Upper lobe of left lung (tissue), 6 donors: ENCODE results near the gene TPRA1. TPM values are rescaled to one million over a fixed set of nuclear protein-coding genes. Genes with fewer than 3 reads are reported as not detected.

Experiments
- ATAC-seq, 2 donors: fragments of 200-7000 bp; cut with Tn5 transposase; one replicate each; pipeline ENCODE4 v1.9.1; 2022; ENCODE audit warnings: mild to moderate bottlenecking in 2 of 2, moderate library complexity in 2 of 2; ENCODE audit not compliant: low FRiP score in 2 of 2
- DNase-seq, 2 donors: peaks; one replicate each; pipeline ENCODE4 v3.0.0-alpha.2; 2019 to 2020
- H3K27ac ChIP-seq, 4 donors: fragments of 200-600 bp; sonication (generic); one replicate each; pipeline ENCODE4 v1.5.1; 2016 to 2019
- H3K27me3 ChIP-seq, 4 donors: fragments of 200-600 bp; sonication (generic); one replicate each; pipeline ENCODE4 v1.5.1; 2017 to 2019
- H3K36me3 ChIP-seq, 4 donors: fragments of 200-600 bp; sonication (generic); one replicate each; pipeline ENCODE4 v1.5.1; 2016 to 2019
- H3K4me1 ChIP-seq, 4 donors: fragments of 200-600 bp; sonication (generic); one replicate each; pipeline ENCODE4 v1.5.1; 2018 to 2019
- H3K4me3 ChIP-seq, 4 donors: fragments of 200-600 bp; sonication (generic); one replicate each; pipeline ENCODE4 v1.5.1; 2017 to 2019; ENCODE audit warnings: mild to moderate bottlenecking in 2 of 4, moderate library complexity in 1 of 4
- H3K9me3 ChIP-seq, 4 donors: fragments of 200-600 bp; sonication (generic); one replicate each; pipeline ENCODE4 v1.5.1; 2018 to 2019
- EP300 ChIP-seq, 4 donors: sonication (generic); formaldehyde crosslinking; IDR thresholded peaks; one replicate each; pipeline ENCODE4 v1.5.1; 2017; ENCODE audit warnings: antibody characterized with exemption in 4 of 4, control low read depth in 2 of 4
- POLR2A ChIP-seq, 4 donors: fragments of 450-650 bp; IDR thresholded peaks; one replicate each; pipeline ENCODE4 v1.5.1; 2016 to 2017; ENCODE audit warnings: antibody characterized with exemption in 4 of 4, mild to moderate bottlenecking in 2 of 4
- POLR2AphosphoS5 ChIP-seq, 2 donors: sonication (generic); formaldehyde crosslinking; IDR thresholded peaks; one replicate each; pipeline ENCODE4 v1.5.1; 2017; ENCODE audit warnings: antibody characterized with exemption in 2 of 2
- WGBS, 2 donors: methylation state at CpG; one replicate each; pipeline ENCODE4 v1.1.5; 2017 to 2018; 5-methylcytosine and 5-hydroxymethylcytosine counted together
- total RNA-seq, 6 donors: library from RNA; depleted of rRNA in 4 of 6; stranded (reverse); fragments of >200 nt in 4 of 6; gene quantifications; one replicate each; pipeline versions ENCODE4 v1.1.0 to v1.2.1, GENCODE V29; 2016 to 2021
- TF ChIP-seq, protein P1 (sequence below), 6 experiments: fragments of 450-650 bp in 4 of 6; fragments of 200-600 bp in 2 of 6; sonication (generic) in 2 of 6; IDR thresholded peaks; one replicate each; pipeline ENCODE4 v1.5.1; 2016 to 2019; ENCODE audit warnings: antibody characterized with exemption in 6 of 6
- donor health status: DM: no; HTN: no; CAD: no; lungs with moderate emphysema.
- donor health status: DM: no; HTN: yes; CAD: no; lungs with severe emphysema.

TPRA1 gene
- total RNA-seq, 6 donors from 2014 or later = 16.8 to 44.4 (median 40.3) TPM

DNA sequence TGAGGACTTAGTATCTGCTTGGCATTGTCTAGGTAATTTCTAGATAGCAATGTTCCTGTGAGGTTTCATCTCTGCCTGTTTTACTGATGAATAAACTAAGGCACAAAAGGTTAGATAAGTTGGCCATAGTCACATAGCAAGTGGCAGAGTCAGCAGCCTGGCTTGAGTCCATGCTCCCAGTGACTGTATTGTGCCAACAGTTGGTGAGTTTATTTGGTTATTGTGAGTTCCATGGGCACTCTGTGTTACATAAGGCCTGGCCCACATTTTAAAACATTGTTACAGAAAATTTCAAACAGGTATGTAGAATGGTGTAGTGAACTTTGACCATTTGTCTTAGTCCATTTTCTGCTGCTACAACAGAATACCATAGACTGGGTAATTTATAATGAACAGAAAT, 22.9 kb upstream of the TPRA1 start:
- no peak for TF ChIP-seq EP300 (IDR thresholded peaks at IDR 0.05)
- no peak for TF ChIP-seq POLR2AphosphoS5 (IDR thresholded peaks at IDR 0.05)
- TF ChIP-seq, protein P1, sequence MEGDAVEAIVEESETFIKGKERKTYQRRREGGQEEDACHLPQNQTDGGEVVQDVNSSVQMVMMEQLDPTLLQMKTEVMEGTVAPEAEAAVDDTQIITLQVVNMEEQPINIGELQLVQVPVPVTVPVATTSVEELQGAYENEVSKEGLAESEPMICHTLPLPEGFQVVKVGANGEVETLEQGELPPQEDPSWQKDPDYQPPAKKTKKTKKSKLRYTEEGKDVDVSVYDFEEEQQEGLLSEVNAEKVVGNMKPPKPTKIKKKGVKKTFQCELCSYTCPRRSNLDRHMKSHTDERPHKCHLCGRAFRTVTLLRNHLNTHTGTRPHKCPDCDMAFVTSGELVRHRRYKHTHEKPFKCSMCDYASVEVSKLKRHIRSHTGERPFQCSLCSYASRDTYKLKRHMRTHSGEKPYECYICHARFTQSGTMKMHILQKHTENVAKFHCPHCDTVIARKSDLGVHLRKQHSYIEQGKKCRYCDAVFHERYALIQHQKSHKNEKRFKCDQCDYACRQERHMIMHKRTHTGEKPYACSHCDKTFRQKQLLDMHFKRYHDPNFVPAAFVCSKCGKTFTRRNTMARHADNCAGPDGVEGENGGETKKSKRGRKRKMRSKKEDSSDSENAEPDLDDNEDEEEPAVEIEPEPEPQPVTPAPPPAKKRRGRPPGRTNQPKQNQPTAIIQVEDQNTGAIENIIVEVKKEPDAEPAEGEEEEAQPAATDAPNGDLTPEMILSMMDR (IDR thresholded peaks at IDR 0.05) = no peak
- no peak for TF ChIP-seq POLR2A (IDR thresholded peaks at IDR 0.05)
- no peaks in the 10 kb centered on the region for H3K27me3 ChIP-seq
- H3K36me3 ChIP-seq = peaks cover 0 to 27% (median 18%) of the 10 kb centered on the region in 4 donors
- H3K4me3 ChIP-seq = no peak overlapping the region
- no peaks in the 10 kb centered on the region for H3K9me3 ChIP-seq
- DNase-seq = peak in 1 of 2 donors; percentile 45
- ATAC-seq = no peak
- no peak overlapping the region for H3K27ac ChIP-seq
- peaks cover 0 to 7% (median 5%) of the 10 kb centered on the region in 4 donors for H3K4me1 ChIP-seq

DNA sequence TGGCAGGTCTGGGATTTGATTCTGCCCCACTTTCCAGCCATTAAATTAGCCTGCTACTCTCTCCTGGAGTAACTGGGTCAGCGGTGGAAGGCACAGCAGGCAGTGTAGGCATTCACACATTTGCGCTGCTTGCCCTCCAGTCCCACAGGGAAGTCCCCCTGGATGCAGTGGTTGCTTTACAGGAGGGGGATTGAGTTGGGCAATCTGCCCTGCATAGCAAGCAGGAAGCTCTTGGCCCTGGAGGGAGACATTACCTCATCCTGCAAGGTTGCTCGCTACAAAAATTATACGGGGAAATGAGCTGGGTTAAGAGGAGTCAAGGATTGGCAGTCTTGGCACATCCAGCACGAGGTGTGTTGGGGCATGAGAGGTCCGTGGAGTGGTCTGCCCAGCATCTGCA, 22.4 kb upstream of the TPRA1 start:
- 47 to 57% methylated on average over 5 to 6 of the region's 6 CpGs for WGBS, 2 donors
- peaks cover 0 to 27% (median 20%) of the 10 kb centered on the region in 4 donors for H3K36me3 ChIP-seq
- peaks cover 0 to 7% (median 5%) of the 10 kb centered on the region in 4 donors for H3K4me1 ChIP-seq
- H3K27ac ChIP-seq = no peak overlapping the region
- ATAC-seq = peak; percentile 33 to 68
- TF ChIP-seq POLR2AphosphoS5 (IDR thresholded peaks at IDR 0.05) (peak in 1 of 2 donors; percentile 24), EP300 (IDR thresholded peaks at IDR 0.05) (peak in 1 of 4 donors; percentile 26), POLR2A (IDR thresholded peaks at IDR 0.05) (no peak)
- TF ChIP-seq, protein P1 (IDR thresholded peaks at IDR 0.05) = no peak
- no peak overlapping the region for H3K4me3 ChIP-seq
- DNase-seq = peak in 1 of 2 donors; percentile 74
- no peaks in the 10 kb centered on the region for H3K9me3 ChIP-seq
- no peaks in the 10 kb centered on the region for H3K27me3 ChIP-seq

DNA sequence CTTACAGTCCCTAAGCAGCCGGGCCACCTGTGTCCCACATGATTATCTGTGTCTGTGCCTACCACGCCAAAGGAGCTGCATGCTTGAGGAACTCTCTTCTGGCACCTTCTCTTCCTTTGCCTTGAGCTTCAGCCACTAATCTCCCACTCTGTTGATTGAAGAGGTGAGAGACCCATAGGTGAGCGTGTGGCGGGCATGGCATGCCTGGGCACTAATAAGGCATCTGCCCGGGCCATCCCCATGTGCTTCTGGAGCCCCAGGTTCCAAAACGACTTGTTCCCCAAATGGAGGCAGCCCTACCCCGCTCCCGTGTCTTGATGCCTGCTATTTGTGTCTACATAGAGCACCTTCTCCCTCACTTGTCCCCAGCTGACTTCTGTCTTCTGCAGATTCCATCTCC, 20.7 kb upstream of the TPRA1 start:
- 94% methylated on average over 8 of the region's 8 CpGs for WGBS, 2 donors

DNA sequence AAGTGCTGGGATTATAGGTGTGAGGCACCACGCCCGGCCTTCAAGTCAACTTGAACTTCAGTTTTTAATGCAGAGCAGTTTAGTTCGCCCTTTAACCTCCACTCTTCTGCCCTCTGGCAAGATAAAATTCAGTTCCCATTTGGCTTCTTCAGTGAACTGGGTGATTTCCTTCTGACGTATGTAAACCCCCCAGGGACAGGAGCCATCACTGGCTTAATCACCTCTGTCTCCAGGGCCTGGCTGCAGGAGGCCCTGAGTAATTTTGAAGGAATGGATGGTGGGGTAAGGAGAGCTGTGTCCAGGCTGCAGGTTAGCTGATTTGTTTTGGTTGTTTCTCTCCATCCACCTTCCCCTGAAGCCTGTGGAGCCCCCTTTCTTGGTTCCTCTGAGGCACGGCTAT, 19.6 kb upstream of the TPRA1 start:
- Histone ChIP-seq H3K4me1 (peaks cover 0 to 7% (median 5%) of the 10 kb centered on the region in 4 donors), H3K36me3 (peaks cover 0 to 37% (median 24%) of the 10 kb centered on the region in 4 donors), H3K27me3 (no peaks in the 10 kb centered on the region), H3K9me3 (no peaks in the 10 kb centered on the region), H3K27ac (no peak overlapping the region), H3K4me3 (no peak overlapping the region)
- ATAC-seq (no peak), DNase-seq (no peak)
- no peak for TF ChIP-seq EP300 (IDR thresholded peaks at IDR 0.05)
- TF ChIP-seq, protein P1 (IDR thresholded peaks at IDR 0.05) = no peak
- TF ChIP-seq POLR2A (IDR thresholded peaks at IDR 0.05) = no peak
- WGBS, 2 donors = 89 to 92% methylated on average over 5 of the region's 5 CpGs

More for the DNA sequence above, 20.7 kb upstream of the TPRA1 start:
- Histone ChIP-seq H3K27me3 (no peaks in the 10 kb centered on the region), H3K4me3 (no peak overlapping the region), H3K36me3 (peaks cover 0 to 31% (median 21%) of the 10 kb centered on the region in 4 donors), H3K4me1 (peaks cover 0 to 7% (median 5%) of the 10 kb centered on the region in 4 donors), H3K9me3 (no peaks in the 10 kb centered on the region), H3K27ac (no peak overlapping the region)
- ATAC-seq = no peak
- DNase-seq = no peak
- TF ChIP-seq POLR2AphosphoS5 (IDR thresholded peaks at IDR 0.05) (no peak), EP300 (IDR thresholded peaks at IDR 0.05) (no peak), POLR2A (IDR thresholded peaks at IDR 0.05) (no peak)
- TF ChIP-seq, protein P1 (IDR thresholded peaks at IDR 0.05) = no peak

DNA sequence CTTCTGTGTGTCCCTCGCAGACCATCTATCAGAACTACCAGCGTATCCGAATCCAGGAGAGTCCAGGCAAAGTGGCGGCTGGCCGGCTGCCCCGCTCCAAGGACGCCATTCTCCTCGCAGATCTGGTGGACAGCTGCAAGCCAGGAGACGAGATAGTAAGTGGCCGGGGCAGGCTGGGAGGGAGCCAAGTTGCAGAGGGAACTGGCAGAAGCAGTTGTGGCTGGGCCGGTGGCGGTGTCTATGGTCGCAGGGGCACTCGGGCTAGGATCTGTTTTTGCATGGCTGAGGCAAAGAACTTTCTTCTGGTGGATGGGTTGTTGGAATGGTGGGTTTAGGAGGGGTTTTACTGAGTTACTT, 17.8 kb upstream of the TPRA1 start:
- H3K36me3 ChIP-seq = peaks cover 0 to 47% (median 24%) of the 10 kb centered on the region in 4 donors
- no peak for ATAC-seq
- H3K9me3 ChIP-seq = no peaks in the 10 kb centered on the region
- DNase-seq = peak in 1 of 2 donors; percentile 69
- TF ChIP-seq POLR2A (IDR thresholded peaks at IDR 0.05) (no peak), EP300 (IDR thresholded peaks at IDR 0.05) (no peak), POLR2AphosphoS5 (IDR thresholded peaks at IDR 0.05) (no peak)
- TF ChIP-seq, protein P1 (IDR thresholded peaks at IDR 0.05) = no peak
- no peak overlapping the region for H3K27ac ChIP-seq
- no peak overlapping the region for H3K4me3 ChIP-seq
- H3K4me1 ChIP-seq = peaks cover 0 to 7% (median 5%) of the 10 kb centered on the region in 4 donors
- WGBS, 2 donors = 78 to 94% methylated on average over 14 of the region's 14 CpGs
- H3K27me3 ChIP-seq = no peaks in the 10 kb centered on the region
